Measurements from ENCODE around the gene OR8S1. TPM values are rescaled to one million over a fixed set of nuclear protein-coding genes. Genes with fewer than 3 reads are reported as not detected.
"Not testable (repeated sequence)": the region's sequence is repeated elsewhere in the genome, so short reads cannot be mapped to it uniquely, and the experiment has no call there.

The OR8S1 gene
- total RNA-seq, 1 experiment from 2014 or later = not detected

DNA sequence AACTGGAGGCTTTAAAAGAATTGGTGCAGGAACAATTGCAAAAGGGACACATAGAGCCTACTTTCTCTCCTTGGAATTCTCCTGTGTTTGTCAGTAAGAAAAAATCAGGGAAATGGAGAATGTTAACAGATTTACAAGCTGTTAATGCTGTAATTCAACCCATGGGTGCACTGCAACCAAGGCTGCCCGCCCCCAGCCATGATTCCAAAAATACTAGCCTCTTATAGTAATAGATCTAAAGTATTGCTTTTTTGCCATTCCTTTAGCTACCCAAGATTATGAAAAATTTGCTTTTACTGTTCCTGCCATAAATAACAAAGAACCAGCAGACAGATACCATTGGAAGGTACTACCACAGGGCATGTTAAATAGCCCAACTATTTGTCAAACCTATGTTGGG, 15.3 kb upstream of the OR8S1 start:
- TF ChIP-seq, protein P1, sequence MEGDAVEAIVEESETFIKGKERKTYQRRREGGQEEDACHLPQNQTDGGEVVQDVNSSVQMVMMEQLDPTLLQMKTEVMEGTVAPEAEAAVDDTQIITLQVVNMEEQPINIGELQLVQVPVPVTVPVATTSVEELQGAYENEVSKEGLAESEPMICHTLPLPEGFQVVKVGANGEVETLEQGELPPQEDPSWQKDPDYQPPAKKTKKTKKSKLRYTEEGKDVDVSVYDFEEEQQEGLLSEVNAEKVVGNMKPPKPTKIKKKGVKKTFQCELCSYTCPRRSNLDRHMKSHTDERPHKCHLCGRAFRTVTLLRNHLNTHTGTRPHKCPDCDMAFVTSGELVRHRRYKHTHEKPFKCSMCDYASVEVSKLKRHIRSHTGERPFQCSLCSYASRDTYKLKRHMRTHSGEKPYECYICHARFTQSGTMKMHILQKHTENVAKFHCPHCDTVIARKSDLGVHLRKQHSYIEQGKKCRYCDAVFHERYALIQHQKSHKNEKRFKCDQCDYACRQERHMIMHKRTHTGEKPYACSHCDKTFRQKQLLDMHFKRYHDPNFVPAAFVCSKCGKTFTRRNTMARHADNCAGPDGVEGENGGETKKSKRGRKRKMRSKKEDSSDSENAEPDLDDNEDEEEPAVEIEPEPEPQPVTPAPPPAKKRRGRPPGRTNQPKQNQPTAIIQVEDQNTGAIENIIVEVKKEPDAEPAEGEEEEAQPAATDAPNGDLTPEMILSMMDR (IDR thresholded peaks at IDR 0.05; ENCODE audit: unreplicated experiment) = no peak
- no TSS peak for BruUV-seq (replicated peaks)
- no peaks in the 10 kb centered on the region for H3K4me1 Mint-ChIP-seq (ENCODE audit: low read depth, unreplicated experiment)
- no peaks in the 10 kb centered on the region for H3K36me3 Mint-ChIP-seq (ENCODE audit: insufficient read depth, unreplicated experiment)
- CTCF ChIA-PET = no interaction called here
- no peak for DNase-seq
- intact Hi-C loops (cut with micrococcal nuclease; ENCODE audit: unreplicated experiment) = no loop called here
- no peaks in the 10 kb centered on the region for H3K9me3 Mint-ChIP-seq (ENCODE audit: low read depth, unreplicated experiment)
- H3K27me3 Mint-ChIP-seq (ENCODE audit: unreplicated experiment) = peaks cover 59% of the 10 kb centered on the region
- H3K27ac Mint-ChIP-seq (ENCODE audit: unreplicated experiment) = no peak overlapping the region
- H3K4me3 Mint-ChIP-seq (ENCODE audit: low read depth, unreplicated experiment) = no peak overlapping the region

DNA sequence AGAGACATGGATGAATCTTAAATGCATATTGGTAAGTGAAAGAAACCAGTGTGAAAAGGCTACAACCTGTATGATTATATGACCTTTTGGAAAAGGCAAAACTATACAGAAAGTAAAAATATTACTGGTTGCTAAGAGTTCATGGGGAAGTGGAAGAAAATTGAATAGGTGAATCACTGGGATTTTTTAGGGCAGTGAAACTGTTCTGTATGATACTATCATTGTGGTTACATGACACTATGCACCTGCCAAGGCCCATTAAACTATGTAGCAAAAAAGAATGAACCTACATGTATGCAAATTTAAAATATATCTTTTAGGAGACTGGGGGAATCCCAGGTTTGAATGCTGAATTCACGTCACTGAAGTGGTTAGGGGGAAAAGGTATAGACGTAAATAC, 12.6 kb upstream of the OR8S1 start:
- no TSS peak for BruUV-seq (replicated peaks)
- TF ChIP-seq, protein P1 (IDR thresholded peaks at IDR 0.05; ENCODE audit: unreplicated experiment) = no peak
- no peaks in the 10 kb centered on the region for H3K9me3 Mint-ChIP-seq (ENCODE audit: low read depth, unreplicated experiment)
- H3K36me3 Mint-ChIP-seq (ENCODE audit: insufficient read depth, unreplicated experiment) = no peaks in the 10 kb centered on the region
- no peaks in the 10 kb centered on the region for H3K4me1 Mint-ChIP-seq (ENCODE audit: low read depth, unreplicated experiment)
- no peak for DNase-seq
- peaks cover 40% of the 10 kb centered on the region for H3K27me3 Mint-ChIP-seq (ENCODE audit: unreplicated experiment)
- CTCF ChIA-PET = no interaction called here
- intact Hi-C loops (cut with micrococcal nuclease; ENCODE audit: unreplicated experiment) = no loop called here
- no peak overlapping the region for H3K4me3 Mint-ChIP-seq (ENCODE audit: low read depth, unreplicated experiment)
- H3K27ac Mint-ChIP-seq (ENCODE audit: unreplicated experiment) = no peak overlapping the region

DNA sequence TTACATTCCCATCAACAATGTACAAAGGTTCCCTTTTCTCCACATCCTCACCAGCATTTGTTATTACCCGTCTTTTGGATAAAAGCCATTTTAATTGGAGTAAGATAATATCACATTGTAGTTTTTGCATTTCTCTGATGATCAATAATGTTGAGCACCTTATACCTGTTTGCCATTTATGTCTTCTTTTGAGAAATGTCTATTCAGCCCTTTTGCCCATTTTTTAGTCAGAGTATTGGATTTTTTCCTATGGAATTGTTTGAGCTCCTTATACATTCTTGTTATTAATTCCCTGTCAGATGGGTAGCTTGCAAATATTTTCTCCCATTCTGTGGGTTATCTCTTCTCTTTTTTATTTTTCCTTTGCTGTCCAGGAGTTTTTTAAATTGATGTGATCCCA, 10.7 kb upstream of the OR8S1 start:
- BruUV-seq (replicated peaks) = no TSS peak
- Mint-ChIP-seq H3K36me3 (ENCODE audit: insufficient read depth, unreplicated experiment) (no peaks in the 10 kb centered on the region), H3K27me3 (ENCODE audit: unreplicated experiment) (peaks cover 38% of the 10 kb centered on the region), H3K4me1 (ENCODE audit: low read depth, unreplicated experiment) (no peaks in the 10 kb centered on the region), H3K27ac (ENCODE audit: unreplicated experiment) (no peak overlapping the region), H3K9me3 (ENCODE audit: low read depth, unreplicated experiment) (no peaks in the 10 kb centered on the region), H3K4me3 (ENCODE audit: low read depth, unreplicated experiment) (no peak overlapping the region)
- TF ChIP-seq, protein P1 (IDR thresholded peaks at IDR 0.05; ENCODE audit: unreplicated experiment) = no peak
- DNase-seq = no peak
- CTCF ChIA-PET = no interaction called here
- intact Hi-C loops (cut with micrococcal nuclease; ENCODE audit: unreplicated experiment) = no loop called here

- intact Hi-C loops (cut with micrococcal nuclease; ENCODE audit: unreplicated experiment); H3K9me3 Mint-ChIP-seq (ENCODE audit: low read depth, unreplicated experiment); BruUV-seq (replicated peaks); CTCF ChIA-PET; H3K4me3 Mint-ChIP-seq (ENCODE audit: low read depth, unreplicated experiment); H3K27ac Mint-ChIP-seq (ENCODE audit: unreplicated experiment); H3K36me3 Mint-ChIP-seq (ENCODE audit: insufficient read depth, unreplicated experiment); H3K4me1 Mint-ChIP-seq (ENCODE audit: low read depth, unreplicated experiment); DNase-seq: not testable (repeated sequence)
- peaks cover 14% of the 10 kb centered on the region for H3K27me3 Mint-ChIP-seq (ENCODE audit: unreplicated experiment)
Measured at GRCh38 chr12:48520381-48520780, 5.1 kb upstream of the OR8S1 start.

DNA sequence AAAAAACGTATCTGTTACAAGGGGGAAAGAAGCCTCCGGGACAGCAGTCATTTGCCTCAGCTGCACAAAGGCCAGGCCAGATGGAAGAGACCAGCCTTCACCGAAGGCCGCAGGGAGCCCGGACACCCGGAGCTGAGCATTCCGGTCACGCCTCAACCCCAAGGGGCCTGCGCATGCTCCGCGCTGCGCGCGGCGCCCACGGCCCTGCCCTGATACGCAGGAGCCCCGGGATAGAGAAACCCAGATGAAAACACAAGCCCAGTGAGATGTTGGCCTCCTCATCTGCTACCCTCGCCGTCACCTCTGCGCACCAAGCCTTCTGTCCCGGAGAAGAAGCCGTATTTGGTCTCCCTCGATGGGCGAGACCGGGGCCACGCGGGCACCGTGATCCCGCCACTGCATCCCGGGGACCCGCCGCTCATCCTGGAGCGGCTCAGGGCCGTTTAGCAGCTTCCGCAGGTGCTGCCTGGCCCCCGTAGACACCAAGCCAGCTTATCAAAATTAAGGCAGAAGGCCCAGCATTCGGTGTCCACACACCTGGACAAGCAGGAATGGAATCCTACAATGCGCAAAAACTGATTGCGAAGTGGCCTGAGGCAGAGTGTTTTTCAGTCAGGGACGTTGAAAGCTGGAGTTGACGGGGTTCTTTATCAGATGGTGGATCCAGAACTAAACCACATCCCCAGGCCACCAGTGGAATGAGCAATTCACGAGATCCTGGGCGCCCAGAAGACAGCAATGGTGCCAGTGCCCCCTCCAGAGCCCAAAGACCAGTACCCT, 2.6 kb downstream of the OR8S1 start:
- no peak for DNase-seq
- intact Hi-C loops (cut with micrococcal nuclease; ENCODE audit: unreplicated experiment) = no loop called here
- no peak overlapping the region for H3K4me3 Mint-ChIP-seq (ENCODE audit: low read depth, unreplicated experiment)
- BruUV-seq (replicated peaks) = no TSS peak
- H3K36me3 Mint-ChIP-seq (ENCODE audit: insufficient read depth, unreplicated experiment) = no peaks in the 10 kb centered on the region
- peaks cover 12% of the 10 kb centered on the region for H3K27me3 Mint-ChIP-seq (ENCODE audit: unreplicated experiment)
- TF ChIP-seq, protein P1 (IDR thresholded peaks at IDR 0.05; ENCODE audit: unreplicated experiment) = no peak
- no peaks in the 10 kb centered on the region for H3K4me1 Mint-ChIP-seq (ENCODE audit: low read depth, unreplicated experiment)
- no peak overlapping the region for H3K27ac Mint-ChIP-seq (ENCODE audit: unreplicated experiment)
- H3K9me3 Mint-ChIP-seq (ENCODE audit: low read depth, unreplicated experiment) = no peaks in the 10 kb centered on the region
- CTCF ChIA-PET = interaction anchor here (0.6 kb wide), 1 partner anchor 605 kb away, joined by 4 read pairs; no protein-coding TSS in a partner anchor

All from Calu3 (cell line).